Fibroblast of lung (primary cell): Measurements from ENCODE around the gene ATP9B.

Source experiments
- CTCF ChIP-seq, 2 donors: IDR thresholded peaks in 1 of 2; conservative IDR thresholded peaks in 1 of 2; 1 replicate in 1 of 2; 2 replicates in 1 of 2; pipeline ENCODE4 v1.5.1; 2011 to 2012; ENCODE audit warnings: low read length in 2 of 2, control low read depth in 1 of 2, inconsistent platforms in 1 of 2, low read depth in 1 of 2, mild to moderate bottlenecking in 1 of 2
- EZH2 ChIP-seq: IDR thresholded peaks from 2 replicates; pipeline ENCODE4 v1.5.1; 2012; ENCODE audit warnings: low read length, control low read depth, mild to moderate bottlenecking; ENCODE audit errors: missing control alignments

GRCh38 chr18:79422783-79423165, 353.6 kb downstream of the ATP9B start:
- TF ChIP-seq CTCF (conservative IDR thresholded peaks at IDR 0.05 in 1 of 2, IDR thresholded peaks at IDR 0.05 in 1 of 2; ENCODE audit: low read depth in 1 of 2, low read length in 2 of 2) (no peak), EZH2 (no peak)
